Mucosa of stomach (tissue), 1 donor: Measurements from ENCODE around the gene PLEKHH3.

Experiments
- H3K27me3 ChIP-seq: one replicate; pipeline ENCODE4 v1.7.0; 2013; ENCODE audit warnings: mild to moderate bottlenecking, low read length; ENCODE audit not compliant: control insufficient read depth, insufficient read depth
- H3K36me3 ChIP-seq: one replicate; pipeline ENCODE4 v1.7.0; 2013; ENCODE audit warnings: low read length; ENCODE audit not compliant: control insufficient read depth, insufficient read depth
- H3K4me1 ChIP-seq: one replicate; pipeline ENCODE4 v1.7.0; 2013; ENCODE audit warnings: mild to moderate bottlenecking, low read length; ENCODE audit not compliant: control insufficient read depth, insufficient read depth
- H3K4me3 ChIP-seq: one replicate; pipeline ENCODE4 v1.7.0; 2013; ENCODE audit warnings: low read length
- H3K9ac ChIP-seq: one replicate; pipeline ENCODE4 v1.7.0; 2013; ENCODE audit warnings: mild to moderate bottlenecking, low read length, moderate library complexity
- H3K9me3 ChIP-seq: one replicate; pipeline ENCODE4 v1.7.0; 2013; ENCODE audit warnings: mild to moderate bottlenecking, low read length, moderate library complexity; ENCODE audit not compliant: control insufficient read depth
- donor health status: Pancreatic carcinoma.

PLEKHH3 gene

DNA sequence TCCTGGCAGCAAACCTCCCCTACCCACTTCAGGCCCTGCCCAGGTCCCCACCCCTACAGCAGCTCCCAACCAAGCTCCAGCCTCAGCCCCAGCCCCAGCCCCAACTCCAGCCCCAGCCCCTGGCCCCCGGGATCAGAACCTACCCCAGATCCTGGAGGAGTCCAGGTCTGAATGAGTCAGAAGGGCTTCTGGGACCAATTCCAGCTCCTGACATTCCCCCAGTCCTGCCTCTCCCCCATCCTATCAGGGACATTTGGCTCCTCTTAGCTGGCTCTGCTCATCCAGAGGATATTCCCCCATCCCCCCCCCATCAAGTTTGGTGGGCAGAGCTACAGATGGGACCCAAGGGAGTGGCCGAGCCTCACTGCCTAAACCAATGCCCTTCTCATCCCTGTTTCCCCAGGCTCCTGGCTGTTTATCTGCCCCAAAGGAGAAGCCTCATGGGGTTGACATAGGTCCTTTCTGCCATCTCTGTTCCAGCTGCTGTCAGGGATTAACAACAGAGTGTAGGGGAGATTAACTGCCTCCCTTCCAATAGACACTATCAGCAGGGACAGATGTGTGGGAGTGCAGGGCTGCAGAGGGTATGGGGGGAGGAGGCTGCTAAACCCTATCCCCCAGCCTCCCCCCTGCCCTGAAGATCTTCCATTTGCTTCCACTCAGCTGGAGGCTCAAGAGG lies 22.1 kb upstream of the PLEKHH3 start:
- Histone ChIP-seq H3K27me3 (no peaks in the 10 kb centered on the region), H3K9me3 (no peaks in the 10 kb centered on the region), H3K4me3 (no peak overlapping the region), H3K9ac (no peak overlapping the region), H3K4me1 (no peaks in the 10 kb centered on the region), H3K36me3 (no peaks in the 10 kb centered on the region)

DNA sequence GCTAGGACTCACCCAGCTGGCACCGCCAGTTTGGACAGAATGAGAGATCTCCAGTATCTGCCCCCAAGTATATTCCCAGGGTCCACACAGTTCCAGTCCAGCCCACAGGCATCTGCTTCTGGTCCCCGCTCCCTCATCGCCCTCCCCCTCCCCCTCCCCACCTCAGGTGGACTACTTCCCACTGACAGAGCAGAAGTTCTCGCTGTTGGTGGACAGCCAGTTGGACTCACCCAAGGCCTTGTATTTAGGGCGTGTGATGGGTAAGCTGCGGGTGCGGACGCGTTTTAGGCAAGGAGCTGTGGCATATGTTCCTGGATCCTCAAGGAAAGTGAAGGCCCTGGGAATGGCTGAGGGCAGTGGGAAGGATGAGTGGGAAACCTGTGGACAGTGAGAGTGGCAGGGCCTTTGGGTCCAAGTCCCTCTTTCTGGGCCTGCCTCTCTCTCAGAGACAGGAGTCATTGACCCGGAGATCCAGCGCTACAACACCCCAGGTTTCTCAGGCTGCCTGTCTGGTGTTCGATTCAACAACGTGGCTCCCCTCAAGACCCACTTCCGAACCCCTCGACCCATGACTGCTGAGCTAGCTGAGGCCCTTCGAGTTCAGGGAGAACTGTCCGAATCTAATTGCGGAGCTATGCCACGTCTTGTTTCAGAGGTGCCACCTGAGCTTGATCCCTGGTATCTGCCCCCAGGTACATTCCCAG lies 20.5 kb upstream of the PLEKHH3 start:
- Histone ChIP-seq H3K9ac (no peak overlapping the region), H3K36me3 (no peaks in the 10 kb centered on the region)

DNA sequence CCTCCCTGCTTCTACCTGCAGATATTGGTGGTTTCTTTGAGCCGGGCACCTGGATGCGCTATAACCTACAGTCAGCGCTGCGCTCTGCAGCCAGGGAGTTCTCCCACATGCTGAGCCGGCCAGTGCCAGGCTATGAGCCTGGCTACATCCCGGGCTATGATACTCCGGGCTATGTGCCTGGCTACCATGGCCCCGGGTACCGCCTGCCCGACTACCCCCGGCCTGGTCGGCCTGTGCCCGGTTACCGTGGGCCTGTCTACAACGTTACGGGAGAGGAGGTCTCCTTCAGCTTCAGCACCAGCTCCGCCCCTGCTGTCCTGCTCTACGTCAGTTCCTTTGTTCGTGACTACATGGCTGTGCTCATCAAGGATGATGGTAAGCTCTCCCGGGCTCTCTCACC lies 18.7 kb upstream of the PLEKHH3 start:
- Histone ChIP-seq H3K9me3 (no peaks in the 10 kb centered on the region), H3K4me3 (no peak overlapping the region), H3K36me3 (no peaks in the 10 kb centered on the region), H3K9ac (no peak overlapping the region), H3K4me1 (no peaks in the 10 kb centered on the region), H3K27me3 (no peaks in the 10 kb centered on the region)

More for the DNA sequence above, 20.5 kb upstream of the PLEKHH3 start:
- no peak overlapping the region for H3K4me3 ChIP-seq
- H3K9me3 ChIP-seq: no peaks in the 10 kb centered on the region
- no peaks in the 10 kb centered on the region for H3K27me3 ChIP-seq
- no peaks in the 10 kb centered on the region for H3K4me1 ChIP-seq

DNA sequence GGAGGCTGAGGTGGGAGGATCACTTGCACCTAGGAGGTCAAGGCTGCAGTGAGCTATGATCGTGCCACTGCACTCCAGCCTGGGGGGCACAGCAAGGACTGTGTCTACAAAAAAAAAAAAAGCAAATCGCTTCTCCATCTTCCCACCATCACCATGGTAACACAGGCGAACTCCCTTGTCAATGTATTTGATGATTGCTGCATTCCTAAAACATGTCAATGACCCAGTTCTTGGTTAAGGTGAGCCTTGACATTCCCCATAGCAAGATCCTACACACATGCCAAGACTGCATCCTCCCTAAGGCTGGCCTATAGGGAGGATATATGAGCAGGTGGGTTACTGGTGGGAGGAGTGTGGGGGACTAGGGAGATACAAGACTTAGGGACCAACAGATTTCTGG lies 17.7 kb upstream of the PLEKHH3 start:
- Histone ChIP-seq H3K4me3 (no peak overlapping the region), H3K9me3 (no peaks in the 10 kb centered on the region), H3K4me1 (no peaks in the 10 kb centered on the region), H3K36me3 (no peaks in the 10 kb centered on the region), H3K27me3 (no peaks in the 10 kb centered on the region), H3K9ac (no peak overlapping the region)

DNA sequence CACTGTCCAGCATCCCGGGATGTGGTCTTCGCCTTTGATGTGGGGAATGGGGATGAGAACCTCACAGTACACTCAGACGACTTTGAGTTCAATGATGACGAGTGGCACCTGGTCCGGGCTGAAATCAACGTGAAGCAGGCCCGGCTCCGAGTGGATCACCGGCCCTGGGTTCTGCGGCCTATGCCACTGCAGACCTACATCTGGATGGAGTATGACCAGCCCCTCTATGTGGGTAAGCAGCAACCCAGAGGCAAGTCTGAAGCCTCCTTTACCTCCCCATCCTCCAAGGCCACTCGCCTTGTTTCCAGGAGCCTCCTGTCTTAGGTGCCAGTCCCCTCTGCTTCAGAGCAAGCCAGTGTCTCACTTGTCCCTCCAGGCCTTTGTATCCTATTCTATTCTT lies 15.7 kb upstream of the PLEKHH3 start:
- Histone ChIP-seq H3K9me3 (no peaks in the 10 kb centered on the region), H3K4me3 (no peak overlapping the region), H3K9ac (no peak overlapping the region), H3K27me3 (no peaks in the 10 kb centered on the region), H3K36me3 (no peaks in the 10 kb centered on the region), H3K4me1 (no peaks in the 10 kb centered on the region)

DNA sequence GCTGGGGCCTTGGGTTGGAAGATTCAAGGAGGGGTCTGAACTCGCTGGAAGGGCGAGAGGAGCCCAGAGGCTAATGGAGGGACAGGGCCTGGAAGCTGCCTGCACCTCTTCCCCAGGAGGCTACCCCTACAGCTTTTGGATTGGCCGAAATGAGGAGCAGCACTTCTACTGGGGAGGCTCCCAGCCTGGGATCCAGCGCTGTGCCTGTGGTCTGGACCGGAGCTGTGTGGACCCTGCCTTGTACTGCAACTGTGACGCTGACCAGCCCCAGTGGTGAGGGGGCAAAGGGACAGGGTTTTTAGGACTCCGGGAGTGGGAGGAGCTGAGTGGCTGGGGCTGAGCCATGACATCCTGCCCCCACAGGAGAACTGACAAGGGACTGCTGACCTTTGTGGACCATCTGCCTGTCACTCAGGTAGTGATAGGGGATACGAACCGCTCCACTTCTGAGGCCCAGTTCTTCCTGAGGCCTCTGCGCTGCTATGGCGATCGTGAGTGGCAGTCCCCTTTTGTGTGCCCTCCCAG lies 14.3 kb upstream of the PLEKHH3 start:
- Histone ChIP-seq H3K9ac (no peak overlapping the region), H3K36me3 (no peaks in the 10 kb centered on the region), H3K9me3 (no peaks in the 10 kb centered on the region), H3K27me3 (no peaks in the 10 kb centered on the region), H3K4me3 (no peak overlapping the region), H3K4me1 (no peaks in the 10 kb centered on the region)

DNA sequence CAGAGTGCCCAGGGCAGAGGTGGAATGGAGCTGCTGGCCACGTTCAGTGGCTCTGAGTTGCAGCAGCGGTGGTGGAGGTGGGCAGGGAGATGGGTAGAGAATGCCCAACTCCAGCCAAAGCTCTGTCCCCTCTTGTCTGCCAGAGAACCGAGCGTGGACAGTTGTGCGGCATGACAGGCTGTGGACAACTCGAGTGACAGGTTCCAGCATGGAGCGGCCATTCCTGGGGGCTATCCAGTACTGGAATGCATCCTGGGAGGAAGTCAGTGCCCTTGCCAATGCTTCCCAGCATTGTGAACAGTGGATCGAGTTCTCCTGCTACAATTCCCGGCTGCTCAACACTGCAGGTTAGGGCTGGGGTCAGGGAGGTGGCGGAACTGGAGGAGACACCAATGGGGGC lies 13.8 kb upstream of the PLEKHH3 start:
- H3K4me1 ChIP-seq: no peaks in the 10 kb centered on the region
- no peak overlapping the region for H3K4me3 ChIP-seq
- H3K27me3 ChIP-seq: no peaks in the 10 kb centered on the region
- no peak overlapping the region for H3K9ac ChIP-seq
- no peaks in the 10 kb centered on the region for H3K36me3 ChIP-seq
- no peaks in the 10 kb centered on the region for H3K9me3 ChIP-seq

DNA sequence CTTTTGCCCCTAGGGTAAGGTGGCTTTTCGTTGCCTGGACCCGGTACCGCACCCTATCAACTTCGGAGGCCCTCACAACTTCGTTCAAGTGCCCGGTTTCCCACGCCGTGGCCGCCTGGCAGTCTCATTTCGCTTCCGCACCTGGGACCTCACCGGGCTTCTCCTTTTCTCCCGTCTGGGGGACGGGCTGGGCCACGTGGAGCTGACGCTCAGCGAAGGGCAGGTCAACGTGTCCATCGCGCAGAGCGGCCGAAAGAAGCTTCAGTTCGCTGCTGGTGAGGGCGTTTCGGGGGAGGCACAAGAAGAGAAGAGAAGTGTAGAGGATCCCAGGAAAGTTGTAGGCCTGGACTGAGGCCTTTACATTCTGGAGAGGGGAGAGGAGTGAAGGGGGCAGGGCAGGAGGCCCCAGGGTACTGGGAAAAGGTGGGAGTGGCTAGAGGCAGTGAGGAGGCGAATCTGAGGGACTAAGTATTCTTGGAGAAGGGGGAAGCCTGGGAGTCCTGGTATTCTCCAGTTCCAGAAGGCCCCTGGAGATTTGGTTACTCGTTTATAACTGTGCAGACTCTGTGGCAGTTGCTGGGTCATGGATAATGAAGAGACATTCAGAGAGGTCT lies 11.0 kb upstream of the PLEKHH3 start:
- Histone ChIP-seq H3K27me3 (peaks cover 13% of the 10 kb centered on the region), H3K9ac (no peak overlapping the region), H3K36me3 (no peaks in the 10 kb centered on the region), H3K9me3 (no peaks in the 10 kb centered on the region), H3K4me3 (no peak overlapping the region), H3K4me1 (peaks cover 16% of the 10 kb centered on the region)

DNA sequence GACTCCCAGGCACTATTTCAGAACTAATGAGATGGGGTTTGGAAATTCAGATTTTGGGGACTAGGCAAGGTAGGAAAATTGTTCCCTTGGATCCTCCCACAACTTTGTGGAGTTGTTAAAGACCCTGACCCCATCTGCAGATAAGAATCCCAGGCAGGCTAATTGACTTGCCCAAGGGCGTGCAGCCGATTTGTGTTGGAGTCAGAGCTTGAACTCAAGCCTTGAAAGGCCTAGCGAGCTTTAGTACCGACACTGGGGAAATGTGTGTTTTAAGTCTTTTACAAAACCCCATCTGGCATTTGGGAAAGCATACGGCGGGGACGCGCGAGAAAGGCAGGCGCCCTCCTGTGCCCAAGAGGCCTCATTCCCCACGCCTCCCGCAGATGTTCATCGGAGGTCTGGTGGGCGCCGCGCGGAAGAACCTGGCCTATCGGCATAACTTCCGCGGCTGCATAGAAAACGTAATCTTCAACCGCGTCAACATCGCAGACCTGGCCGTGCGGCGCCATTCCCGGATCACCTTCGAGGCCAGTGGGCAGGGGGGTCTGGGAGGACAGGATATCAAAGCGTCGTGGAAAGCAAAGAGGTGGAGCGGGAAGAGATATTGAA lies 9.8 kb upstream of the PLEKHH3 start:
- H3K4me1 ChIP-seq: peaks cover 22% of the 10 kb centered on the region
- peaks cover 18% of the 10 kb centered on the region for H3K27me3 ChIP-seq
- no peaks in the 10 kb centered on the region for H3K36me3 ChIP-seq

DNA sequence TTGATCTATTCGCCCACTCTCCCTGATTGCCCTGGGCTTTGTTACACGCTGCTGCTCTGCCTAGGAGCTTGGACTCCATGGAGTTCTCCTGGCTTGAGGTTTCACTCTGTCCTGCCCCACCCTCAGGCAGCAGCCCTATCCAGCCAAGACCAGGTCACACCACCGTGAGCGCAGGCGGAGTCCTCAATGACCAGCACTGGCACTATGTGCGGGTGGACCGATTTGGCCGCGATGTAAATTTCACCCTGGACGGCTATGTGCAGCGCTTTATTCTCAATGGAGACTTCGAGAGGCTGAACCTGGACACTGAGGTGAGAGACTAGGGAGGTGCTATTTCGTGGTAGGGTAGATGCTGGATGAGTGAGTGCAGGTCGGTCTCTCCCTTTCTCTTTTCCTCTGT lies 9.0 kb upstream of the PLEKHH3 start:
- no peak overlapping the region for H3K9ac ChIP-seq

More for the DNA sequence above, 9.8 kb upstream of the PLEKHH3 start:
- no peak overlapping the region for H3K9ac ChIP-seq
- H3K4me3 ChIP-seq: no peak overlapping the region
- no peaks in the 10 kb centered on the region for H3K9me3 ChIP-seq

DNA sequence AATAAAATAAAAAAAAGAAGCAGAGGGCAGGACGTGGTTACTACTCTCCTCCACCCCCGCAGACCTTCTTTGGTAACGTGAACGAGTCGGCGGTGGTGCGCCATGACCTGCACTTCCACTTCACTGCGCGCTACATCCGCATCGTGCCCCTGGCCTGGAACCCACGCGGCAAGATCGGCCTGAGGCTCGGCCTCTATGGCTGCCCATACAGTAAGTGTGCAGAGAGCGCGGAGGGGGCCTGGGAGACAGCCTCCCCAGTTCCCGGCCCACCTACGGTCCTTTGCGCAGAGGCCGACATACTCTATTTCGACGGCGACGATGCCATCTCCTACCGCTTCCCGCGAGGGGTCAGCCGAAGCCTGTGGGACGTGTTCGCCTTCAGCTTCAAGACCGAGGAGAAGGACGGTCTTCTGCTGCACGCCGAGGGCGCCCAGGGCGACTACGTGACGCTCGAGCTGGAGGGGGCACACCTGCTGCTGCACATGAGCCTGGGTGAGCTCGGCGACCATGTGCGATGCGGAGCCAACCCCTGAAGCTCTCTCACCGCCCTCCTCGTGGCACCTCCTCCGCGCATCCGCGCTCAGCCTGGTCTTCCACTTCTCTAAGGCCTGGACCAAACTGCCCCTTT lies 8.2 kb upstream of the PLEKHH3 start:
- peaks cover 29% of the 10 kb centered on the region for H3K4me1 ChIP-seq
- H3K36me3 ChIP-seq: no peaks in the 10 kb centered on the region
- H3K9ac ChIP-seq: no peak overlapping the region
- H3K27me3 ChIP-seq: peaks cover 21% of the 10 kb centered on the region
- H3K4me3 ChIP-seq: no peak overlapping the region
- H3K9me3 ChIP-seq: no peaks in the 10 kb centered on the region

More for the DNA sequence above, 9.0 kb upstream of the PLEKHH3 start:
- peaks cover 21% of the 10 kb centered on the region for H3K27me3 ChIP-seq
- peaks cover 27% of the 10 kb centered on the region for H3K4me1 ChIP-seq
- no peaks in the 10 kb centered on the region for H3K9me3 ChIP-seq
- no peaks in the 10 kb centered on the region for H3K36me3 ChIP-seq
- no peak overlapping the region for H3K4me3 ChIP-seq
